Fibroblast of lung (primary cell): ENCODE results near the gene PSMD11. TPM values are rescaled to one million over a fixed set of nuclear protein-coding genes. Genes with fewer than 3 reads are reported as not detected.

Source experiments
- DNase-seq, 2 donors: peaks; one replicate each; pipeline versions ENCODE4 v3.0.0 to v3.0.0-alpha.2; 2010; ENCODE audit warnings: low read depth in 2 of 2
- H2AFZ ChIP-seq: 2 replicates; pipeline ENCODE4 v1.5.1; 2012; ENCODE audit warnings: low read length, control low read depth, inconsistent platforms
- H3K27ac ChIP-seq: 2 replicates; pipeline ENCODE4 v1.5.1; 2011; ENCODE audit warnings: low read length, control low read depth; ENCODE audit not compliant: insufficient read depth
- H3K27me3 ChIP-seq: 2 replicates; pipeline ENCODE4 v1.5.1; 2011; ENCODE audit warnings: mild to moderate bottlenecking, low read length; ENCODE audit not compliant: control insufficient read depth, insufficient read depth
- H3K36me3 ChIP-seq: 2 replicates; pipeline ENCODE4 v1.5.1; 2011; ENCODE audit warnings: low read length; ENCODE audit not compliant: control insufficient read depth, insufficient read depth
- H3K4me1 ChIP-seq: 2 replicates; pipeline ENCODE4 v1.5.1; 2011; ENCODE audit warnings: low read length; ENCODE audit not compliant: control insufficient read depth, insufficient read depth; ENCODE audit errors: extremely low read depth
- H3K4me2 ChIP-seq: 2 replicates; pipeline ENCODE4 v1.5.1; 2011; ENCODE audit warnings: low read length, control low read depth; ENCODE audit not compliant: insufficient read depth; ENCODE audit errors: extremely low read depth
- H3K4me3 ChIP-seq, 4 experiments: fragments of 200-600 bp in 1 of 4; sonication (generic) in 1 of 4; replicated peaks in 1 of 4; 2 replicates each; pipeline ENCODE4 v1.5.1; 2011 to 2016; ENCODE audit warnings: low read length in 4 of 4, low read depth in 3 of 4, mild to moderate bottlenecking in 3 of 4, control low read depth in 2 of 4, inconsistent platforms in 1 of 4, mixed read lengths in 1 of 4; ENCODE audit not compliant: insufficient read depth in 1 of 4; ENCODE audit errors: control extremely low read depth in 1 of 4
- H3K79me2 ChIP-seq: 2 replicates; pipeline ENCODE4 v1.5.1; 2012; ENCODE audit warnings: mild to moderate bottlenecking, low read length, inconsistent platforms; ENCODE audit not compliant: control insufficient read depth, insufficient read depth
- H3K9ac ChIP-seq: 2 replicates; pipeline ENCODE4 v1.5.1; 2011; ENCODE audit warnings: mild to moderate bottlenecking, low read length, control low read depth; ENCODE audit not compliant: insufficient read depth
- H3K9me3 ChIP-seq: 2 replicates; pipeline ENCODE4 v1.5.1; 2012; ENCODE audit warnings: low read depth, low read length; ENCODE audit not compliant: control insufficient read depth, insufficient read depth
- H4K20me1 ChIP-seq: 2 replicates; pipeline ENCODE4 v1.5.1; 2011; ENCODE audit warnings: low read length; ENCODE audit not compliant: control insufficient read depth, insufficient read depth; ENCODE audit errors: extremely low read depth
- CTCF ChIP-seq, 2 donors: IDR thresholded peaks in 1 of 2; conservative IDR thresholded peaks in 1 of 2; 1 replicate in 1 of 2; 2 replicates in 1 of 2; pipeline ENCODE4 v1.5.1; 2011 to 2012; ENCODE audit warnings: low read length in 2 of 2, control low read depth in 1 of 2, inconsistent platforms in 1 of 2, low read depth in 1 of 2, mild to moderate bottlenecking in 1 of 2
- EZH2 ChIP-seq: IDR thresholded peaks from 2 replicates; pipeline ENCODE4 v1.5.1; 2012; ENCODE audit warnings: low read length, control low read depth, mild to moderate bottlenecking; ENCODE audit errors: missing control alignments
- polyA plus RNA-seq, 2 donors: library from polyadenylated mRNA; depleted of rRNA in 1 of 2; stranded (reverse) in 1 of 2; unstranded in 1 of 2; fragments of >200 nt; gene quantifications; 2 replicates each; pipeline ENCODE4 v1.2.1, GENCODE V29; 2011 to 2012; ENCODE audit warnings: missing spikeins in 1 of 2
- total RNA-seq: library from RNA; depleted of rRNA; stranded (reverse); fragments of >200 nt; gene quantifications from 2 replicates; pipeline ENCODE4 v1.2.1, GENCODE V29; 2014

Gene PSMD11
- total and polyA plus RNA-seq, 2 donors (not counting 1 experiment from before 2014, with no cell fraction given) = 74.1 to 77.9 TPM

- Histone ChIP-seq H3K27ac (no peak overlapping the region), H4K20me1 (no peaks in the 10 kb centered on the region), H2AFZ (no peak overlapping the region), H3K4me2 (no peak overlapping the region), H3K27me3 (no peaks in the 10 kb centered on the region), H3K4me1 (peaks cover 5% of the 10 kb centered on the region), H3K9me3 (no peaks in the 10 kb centered on the region), H3K36me3 (no peaks in the 10 kb centered on the region), H3K79me2 (no peaks in the 10 kb centered on the region), H3K9ac (no peak overlapping the region), H3K4me3 (no peak overlapping the region)
- no peak for TF ChIP-seq CTCF (conservative IDR thresholded peaks at IDR 0.05 in 1 of 2, IDR thresholded peaks at IDR 0.05 in 1 of 2; ENCODE audit: low read depth in 1 of 2, low read length in 2 of 2)
- TF ChIP-seq EZH2 = no peak
- no peak for DNase-seq
These were observed 72.8 kb downstream of the PSMD11 start for GRCh38 chr17:32516940-32517701.

DNA sequence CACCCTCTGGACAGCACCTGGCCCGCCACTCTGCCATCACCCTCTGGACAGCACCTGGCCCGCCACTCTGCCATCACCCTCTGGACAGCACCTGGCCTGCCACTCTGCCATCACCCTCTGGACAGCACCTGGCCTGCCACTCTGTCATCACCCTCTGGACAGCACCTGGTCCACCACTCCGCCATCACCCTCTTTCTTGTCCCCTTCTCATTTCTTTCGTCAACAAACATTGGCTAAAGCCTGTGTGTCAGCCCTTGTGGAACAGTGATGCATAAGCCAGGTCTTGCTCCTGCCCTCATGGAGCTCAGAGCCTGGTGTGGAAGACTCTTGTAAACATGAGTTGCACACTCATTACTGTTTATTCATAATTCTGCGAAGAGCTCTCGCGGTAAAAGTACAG is 73.7 kb downstream of the PSMD11 start:
- no peak overlapping the region for H3K9ac ChIP-seq
- no peak overlapping the region for H2AFZ ChIP-seq
- no peak overlapping the region for H3K4me3 ChIP-seq
- H3K4me2 ChIP-seq = no peak overlapping the region
- H3K9me3 ChIP-seq = no peaks in the 10 kb centered on the region
- no peak for TF ChIP-seq CTCF (conservative IDR thresholded peaks at IDR 0.05 in 1 of 2, IDR thresholded peaks at IDR 0.05 in 1 of 2; ENCODE audit: low read depth in 1 of 2, low read length in 2 of 2)
- no peak for TF ChIP-seq EZH2
- no peak overlapping the region for H3K27ac ChIP-seq
- no peaks in the 10 kb centered on the region for H4K20me1 ChIP-seq
- no peak for DNase-seq
- no peaks in the 10 kb centered on the region for H3K27me3 ChIP-seq
- peaks cover 5% of the 10 kb centered on the region for H3K4me1 ChIP-seq
- no peaks in the 10 kb centered on the region for H3K79me2 ChIP-seq
- H3K36me3 ChIP-seq = no peaks in the 10 kb centered on the region

- H4K20me1 ChIP-seq = no peaks in the 10 kb centered on the region
- H3K4me3 ChIP-seq = peak overlapping the region in 2 of 4 experiments; percentile 5 to 52
- no peak overlapping the region for H2AFZ ChIP-seq
- no peak overlapping the region for H3K27ac ChIP-seq
- no peaks in the 10 kb centered on the region for H3K9me3 ChIP-seq
- H3K79me2 ChIP-seq = no peaks in the 10 kb centered on the region
- H3K4me1 ChIP-seq = peaks cover 5% of the 10 kb centered on the region
- H3K9ac ChIP-seq = no peak overlapping the region
- TF ChIP-seq CTCF (conservative IDR thresholded peaks at IDR 0.05 in 1 of 2, IDR thresholded peaks at IDR 0.05 in 1 of 2; ENCODE audit: low read depth in 1 of 2, low read length in 2 of 2) = no peak
- no peak for TF ChIP-seq EZH2
- DNase-seq = no peak
- H3K27me3 ChIP-seq = no peaks in the 10 kb centered on the region
- H3K36me3 ChIP-seq = no peaks in the 10 kb centered on the region
- peak overlapping the region; percentile 63 for H3K4me2 ChIP-seq
These were observed 74.4 kb downstream of the PSMD11 start for GRCh38 chr17:32518646-32519227.
